NCI-H1417 treated with DMSO at 0.1 percent for 48 hours (cell line): ENCODE results near the gene TOMM34.

Source experiments
- DNase-seq: peaks from one replicate; lab custom pipeline; 2025; lab: John Stamatoyannopoulos, UW

The TOMM34 gene

GRCh38 chr20:44963325-44964215 lies 3.4 kb upstream of the TOMM34 start:
- DNase-seq: no peak

DNA sequence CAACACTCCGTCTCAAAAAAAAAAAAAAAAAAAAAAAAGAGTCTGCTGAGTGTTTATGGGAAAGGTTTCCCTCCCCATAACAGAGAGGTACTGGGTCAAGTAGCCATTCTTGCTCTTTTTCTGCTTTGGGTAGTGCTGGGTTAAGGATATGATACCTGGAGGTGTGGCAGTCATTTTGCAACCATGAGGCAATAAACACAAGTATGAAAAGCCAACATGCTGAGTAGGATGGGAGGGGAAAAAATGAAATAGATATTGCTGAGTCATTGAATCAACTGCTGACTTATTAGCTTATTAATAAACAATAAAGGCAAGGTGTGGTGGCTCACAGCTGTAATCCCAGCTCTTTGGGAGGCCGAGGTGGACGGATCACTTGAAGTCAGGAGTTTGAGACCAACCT lies 2.3 kb upstream of the TOMM34 start:
- no peak for DNase-seq

- DNase-seq: no peak
Observed at GRCh38 chr20:44961870-44962267, 1.7 kb upstream of the TOMM34 start.

GRCh38 chr20:44961011-44961869 lies 1.0 kb upstream of the TOMM34 start:
- no peak for DNase-seq

DNA sequence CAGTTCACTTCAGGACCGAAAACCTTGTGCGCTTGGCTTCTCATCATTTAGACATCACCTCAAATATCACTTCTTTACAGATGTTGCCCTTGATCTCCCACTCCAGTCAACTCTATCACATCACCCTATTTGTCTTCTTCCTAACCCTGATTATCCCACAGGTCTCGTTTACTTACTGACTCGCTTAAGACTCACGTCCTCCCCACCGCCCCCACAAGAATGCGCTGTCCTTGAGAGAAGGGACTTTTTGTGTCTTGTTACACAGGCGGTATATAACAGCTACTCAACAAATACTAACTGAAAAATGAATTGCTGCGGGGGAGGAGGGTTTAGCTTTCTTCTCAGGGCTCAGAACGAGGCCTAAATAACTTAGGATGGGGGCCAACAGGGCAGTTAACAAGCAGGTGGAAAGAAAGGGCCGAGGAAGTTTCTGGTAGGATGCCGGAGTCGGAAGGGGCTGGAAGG lies 527 bp downstream of the TOMM34 start:
- DNase-seq: no peak

DNA sequence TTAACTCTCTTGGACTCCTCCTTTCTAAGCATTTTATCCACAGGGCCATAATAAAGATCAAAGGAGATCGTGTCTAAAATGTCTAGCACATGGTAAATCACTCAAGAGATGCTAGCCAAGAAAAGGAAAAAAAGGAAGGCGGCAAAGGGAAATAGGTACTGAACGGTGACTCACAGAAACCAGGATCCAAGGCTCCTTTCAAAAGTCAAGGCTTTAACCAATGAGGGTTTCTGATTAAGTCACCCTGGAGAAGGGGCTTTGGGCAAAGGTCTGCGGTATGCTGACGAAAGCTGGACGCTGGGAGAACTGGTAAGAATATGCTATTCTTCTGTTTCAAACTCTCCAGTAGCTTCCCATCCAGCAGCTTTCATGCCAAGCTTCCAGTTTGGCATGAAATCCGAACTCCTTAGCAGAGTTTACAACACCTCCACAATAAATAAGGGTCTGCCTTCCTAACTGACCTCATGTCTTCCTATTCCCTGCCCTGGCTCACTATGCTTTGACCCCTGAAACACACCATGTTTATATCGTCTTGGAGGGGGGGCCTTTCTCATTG lies 1.0 kb downstream of the TOMM34 start:
- DNase-seq: no peak

DNA sequence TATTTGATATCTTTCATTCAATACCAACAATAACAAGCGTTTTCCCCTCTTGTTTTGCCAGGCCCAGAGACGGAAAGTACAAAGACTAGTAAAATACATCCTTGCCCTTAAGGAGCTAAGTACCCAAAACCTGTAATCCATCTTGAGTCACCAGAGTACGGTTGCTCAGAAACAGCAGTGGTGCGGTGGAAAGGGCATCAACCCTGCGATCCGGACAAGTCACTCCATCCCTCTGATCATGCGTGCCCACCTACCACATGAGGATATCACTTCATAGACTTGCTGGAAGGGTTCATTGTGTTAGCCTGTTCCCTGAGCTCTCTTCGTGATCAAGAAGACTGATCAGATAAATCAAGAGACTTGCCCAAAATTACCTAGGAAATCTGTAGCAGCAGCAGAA lies 1.9 kb downstream of the TOMM34 start:
- DNase-seq: no peak

GRCh38 chr20:44956410-44956809 lies 3.8 kb downstream of the TOMM34 start:
- no peak for DNase-seq

- DNase-seq: no peak
Observed at GRCh38 chr20:44955270-44955669, 4.9 kb downstream of the TOMM34 start.

- no peak for DNase-seq
Observed at GRCh38 chr20:44954211-44954610, 6.0 kb downstream of the TOMM34 start.

- DNase-seq: no peak
Observed at GRCh38 chr20:44952731-44953130, 7.5 kb downstream of the TOMM34 start.

- DNase-seq: no peak
Observed at GRCh38 chr20:44950368-44950767, 9.8 kb downstream of the TOMM34 start.

GRCh38 chr20:44948513-44948912 lies 11.7 kb downstream of the TOMM34 start:
- DNase-seq: no peak

GRCh38 chr20:44948107-44948506 lies 12.1 kb downstream of the TOMM34 start:
- DNase-seq: no peak

DNA sequence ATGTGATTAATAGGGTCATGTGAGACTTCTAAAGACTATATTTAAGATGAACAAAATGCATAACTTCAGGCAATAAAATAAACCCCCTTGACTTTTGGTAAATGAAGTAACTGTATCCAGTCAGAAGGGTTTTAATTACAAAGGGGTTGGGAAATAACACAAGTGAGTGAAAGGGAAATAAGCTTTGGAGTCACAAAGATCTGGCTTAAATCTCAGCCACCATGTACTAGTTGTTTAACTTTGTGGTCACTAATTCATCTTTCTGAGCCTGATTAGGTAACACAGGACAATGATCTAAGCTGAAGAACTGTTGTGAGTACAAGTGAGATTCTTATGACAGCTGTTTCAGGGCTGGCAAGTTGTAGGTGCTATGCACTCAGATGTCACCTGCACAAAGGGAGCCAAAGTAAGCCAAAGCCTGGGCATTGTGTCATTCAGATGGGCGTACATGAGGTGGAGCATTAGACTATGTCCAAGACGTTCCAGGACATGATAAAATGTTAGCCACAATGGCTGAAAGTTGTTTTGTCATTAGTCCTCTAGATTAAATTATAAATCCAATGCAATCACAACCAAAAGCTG lies 13.8 kb downstream of the TOMM34 start:
- DNase-seq: no peak

- no peak for DNase-seq
Observed at GRCh38 chr20:44945261-44945660, 14.9 kb downstream of the TOMM34 start.

- no peak for DNase-seq
Observed at GRCh38 chr20:44943828-44944227, 16.4 kb downstream of the TOMM34 start.

DNA sequence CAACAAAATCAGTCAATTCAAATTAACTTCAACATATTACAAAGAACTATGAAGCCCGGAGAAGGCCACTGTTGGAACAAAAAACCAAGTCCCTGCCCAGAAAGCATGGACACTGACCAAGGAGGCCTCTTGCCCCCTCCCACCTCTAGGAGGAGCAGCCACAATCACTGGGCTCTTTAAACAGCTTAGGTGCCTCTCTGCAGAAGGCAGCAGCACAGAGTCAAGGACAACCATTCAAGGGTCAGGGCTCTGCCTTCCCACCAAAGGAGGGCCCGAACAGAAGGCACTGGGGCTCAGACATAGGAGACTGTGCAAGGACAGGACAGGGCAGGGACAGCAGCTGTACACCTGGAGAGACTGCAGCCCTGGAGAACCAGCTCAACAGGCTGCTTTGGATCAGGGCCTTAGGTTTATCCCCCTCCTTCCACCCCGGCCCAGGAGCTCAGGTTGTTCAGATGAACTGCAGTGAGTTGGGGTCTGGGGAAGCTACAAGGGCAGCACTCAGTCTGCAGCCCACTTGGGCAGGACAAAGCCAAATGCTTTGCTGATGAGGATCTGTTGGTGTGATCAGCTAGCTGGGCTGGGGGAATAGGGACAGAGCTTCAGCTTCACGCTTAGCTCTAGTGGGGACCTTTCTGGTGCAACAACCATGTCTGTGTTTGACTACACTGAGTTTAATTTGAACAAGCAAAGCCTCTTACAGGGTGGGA lies 17.8 kb downstream of the TOMM34 start:
- no peak for DNase-seq

GRCh38 chr20:44941120-44941691 lies 19.0 kb downstream of the TOMM34 start:
- DNase-seq: no peak

- no peak for DNase-seq
Observed at GRCh38 chr20:44938637-44939036, 21.6 kb downstream of the TOMM34 start.

DNA sequence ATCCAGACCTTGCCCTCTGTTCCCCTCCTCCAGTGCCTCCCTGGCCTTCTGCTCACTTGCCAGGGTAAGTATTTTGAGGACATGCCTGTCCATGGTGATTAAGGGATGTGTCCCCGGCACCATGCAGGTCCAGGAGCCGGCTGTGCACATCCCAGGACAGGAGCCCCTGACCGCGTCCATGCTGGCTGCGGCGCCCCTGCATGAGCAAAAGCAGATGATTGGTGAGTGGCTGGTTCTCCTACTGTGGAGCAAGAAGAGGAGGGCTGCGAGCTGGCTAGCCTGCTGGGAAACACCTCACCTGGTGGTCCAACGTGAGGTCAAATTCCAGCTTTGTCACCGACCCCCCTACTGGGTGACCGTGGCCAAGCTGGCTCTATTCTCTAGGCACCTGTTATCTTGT lies 23.7 kb downstream of the TOMM34 start:
- no peak for DNase-seq
